Neural progenitor cell (in vitro differentiated cells): ENCODE data around the gene TRIM7.

ENCODE experiments used
- EZH2 ChIP-seq: fragments of 200-600 bp; sonication (generic); IDR thresholded peaks from 2 replicates; pipeline ENCODE4 v1.6.1; 2017; ENCODE audit warnings: antibody characterized with exemption, mild to moderate bottlenecking, moderate library complexity
- EZH2phosphoT487 ChIP-seq: fragments of 200-600 bp; sonication (generic); IDR thresholded peaks from 2 replicates; pipeline ENCODE4 v1.6.1; 2017; ENCODE audit warnings: antibody characterized with exemption
- TF ChIP-seq, protein P1 (sequence below): fragments of 200-600 bp; sonication (generic); IDR thresholded peaks from 2 replicates; pipeline ENCODE4 v1.5.1; 2017; ENCODE audit warnings: antibody characterized with exemption, mild to moderate bottlenecking

DNA sequence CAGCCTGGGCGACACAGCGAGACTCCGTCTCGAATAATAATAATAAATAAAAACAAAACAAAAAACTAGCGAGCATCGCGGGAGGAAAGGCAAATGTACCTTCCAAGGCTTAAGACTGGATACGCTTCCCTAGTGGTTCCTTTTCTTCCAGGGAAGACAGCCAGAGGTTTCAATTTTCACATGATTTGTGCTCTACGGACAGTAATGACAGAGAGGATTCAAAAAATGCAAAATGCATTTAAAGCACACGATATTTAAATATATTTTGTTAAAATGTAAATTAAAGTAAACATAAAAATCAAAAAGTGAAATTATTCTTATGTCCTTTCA, 13.8 kb upstream of the TRIM7 start:
- TF ChIP-seq EZH2 = no peak
- TF ChIP-seq, protein P1, sequence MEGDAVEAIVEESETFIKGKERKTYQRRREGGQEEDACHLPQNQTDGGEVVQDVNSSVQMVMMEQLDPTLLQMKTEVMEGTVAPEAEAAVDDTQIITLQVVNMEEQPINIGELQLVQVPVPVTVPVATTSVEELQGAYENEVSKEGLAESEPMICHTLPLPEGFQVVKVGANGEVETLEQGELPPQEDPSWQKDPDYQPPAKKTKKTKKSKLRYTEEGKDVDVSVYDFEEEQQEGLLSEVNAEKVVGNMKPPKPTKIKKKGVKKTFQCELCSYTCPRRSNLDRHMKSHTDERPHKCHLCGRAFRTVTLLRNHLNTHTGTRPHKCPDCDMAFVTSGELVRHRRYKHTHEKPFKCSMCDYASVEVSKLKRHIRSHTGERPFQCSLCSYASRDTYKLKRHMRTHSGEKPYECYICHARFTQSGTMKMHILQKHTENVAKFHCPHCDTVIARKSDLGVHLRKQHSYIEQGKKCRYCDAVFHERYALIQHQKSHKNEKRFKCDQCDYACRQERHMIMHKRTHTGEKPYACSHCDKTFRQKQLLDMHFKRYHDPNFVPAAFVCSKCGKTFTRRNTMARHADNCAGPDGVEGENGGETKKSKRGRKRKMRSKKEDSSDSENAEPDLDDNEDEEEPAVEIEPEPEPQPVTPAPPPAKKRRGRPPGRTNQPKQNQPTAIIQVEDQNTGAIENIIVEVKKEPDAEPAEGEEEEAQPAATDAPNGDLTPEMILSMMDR = no peak
- no peak for TF ChIP-seq EZH2phosphoT487
